Right lobe of liver (tissue), 4 donors: ENCODE results near the gene MEOX1.

Experiments
- POLR2A ChIP-seq: fragments of 450-650 bp; IDR thresholded peaks from one replicate; pipeline ENCODE4 v1.6.1; 2017; ENCODE audit warnings: antibody characterized with exemption, mild to moderate bottlenecking
- TF ChIP-seq, protein P1 (sequence below), 4 donors: fragments of 200-600 bp in 3 of 4; fragments of 450-650 bp in 1 of 4; IDR thresholded peaks; one replicate each; pipeline versions ENCODE4 v1.5.1 to v1.8.0; 2016 to 2022; ENCODE audit warnings: antibody characterized with exemption in 4 of 4, mild to moderate bottlenecking in 2 of 4
- donor health status: DM: no; HTN: no; CAD: no.
- donor health status: DM: no; HTN: no; CAD: no.
- donor health status: DM: no; HTN: yes; CAD: no.

DNA sequence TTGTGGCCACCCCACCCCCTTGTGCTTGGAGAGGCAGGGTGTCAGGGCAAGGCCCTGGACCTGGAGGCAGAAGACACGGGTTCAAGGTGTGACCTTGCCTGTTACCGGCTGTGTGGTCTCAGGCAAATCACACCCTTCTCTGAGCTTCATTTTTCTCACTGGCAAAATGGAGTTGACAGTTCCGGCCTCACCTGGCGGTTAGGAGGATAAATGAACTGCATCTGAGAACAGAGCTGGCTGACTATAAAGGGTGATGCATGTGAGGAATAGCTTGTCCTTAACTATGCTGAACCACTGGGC, 4.2 kb upstream of the MEOX1 start:
- TF ChIP-seq POLR2A = no peak
- TF ChIP-seq, protein P1, sequence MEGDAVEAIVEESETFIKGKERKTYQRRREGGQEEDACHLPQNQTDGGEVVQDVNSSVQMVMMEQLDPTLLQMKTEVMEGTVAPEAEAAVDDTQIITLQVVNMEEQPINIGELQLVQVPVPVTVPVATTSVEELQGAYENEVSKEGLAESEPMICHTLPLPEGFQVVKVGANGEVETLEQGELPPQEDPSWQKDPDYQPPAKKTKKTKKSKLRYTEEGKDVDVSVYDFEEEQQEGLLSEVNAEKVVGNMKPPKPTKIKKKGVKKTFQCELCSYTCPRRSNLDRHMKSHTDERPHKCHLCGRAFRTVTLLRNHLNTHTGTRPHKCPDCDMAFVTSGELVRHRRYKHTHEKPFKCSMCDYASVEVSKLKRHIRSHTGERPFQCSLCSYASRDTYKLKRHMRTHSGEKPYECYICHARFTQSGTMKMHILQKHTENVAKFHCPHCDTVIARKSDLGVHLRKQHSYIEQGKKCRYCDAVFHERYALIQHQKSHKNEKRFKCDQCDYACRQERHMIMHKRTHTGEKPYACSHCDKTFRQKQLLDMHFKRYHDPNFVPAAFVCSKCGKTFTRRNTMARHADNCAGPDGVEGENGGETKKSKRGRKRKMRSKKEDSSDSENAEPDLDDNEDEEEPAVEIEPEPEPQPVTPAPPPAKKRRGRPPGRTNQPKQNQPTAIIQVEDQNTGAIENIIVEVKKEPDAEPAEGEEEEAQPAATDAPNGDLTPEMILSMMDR (IDR thresholded peaks at IDR 0.05) = no peak
